ENCODE results near the gene PLCB4. TPM values are rescaled to one million over a fixed set of nuclear protein-coding genes. Genes with fewer than 3 reads are reported as not detected.

Gene PLCB4
- polyA plus RNA-seq, 1 donor (not counting 4 experiments of a cell fraction or from before 2014, with no cell fraction given): 4.1 TPM

DNA sequence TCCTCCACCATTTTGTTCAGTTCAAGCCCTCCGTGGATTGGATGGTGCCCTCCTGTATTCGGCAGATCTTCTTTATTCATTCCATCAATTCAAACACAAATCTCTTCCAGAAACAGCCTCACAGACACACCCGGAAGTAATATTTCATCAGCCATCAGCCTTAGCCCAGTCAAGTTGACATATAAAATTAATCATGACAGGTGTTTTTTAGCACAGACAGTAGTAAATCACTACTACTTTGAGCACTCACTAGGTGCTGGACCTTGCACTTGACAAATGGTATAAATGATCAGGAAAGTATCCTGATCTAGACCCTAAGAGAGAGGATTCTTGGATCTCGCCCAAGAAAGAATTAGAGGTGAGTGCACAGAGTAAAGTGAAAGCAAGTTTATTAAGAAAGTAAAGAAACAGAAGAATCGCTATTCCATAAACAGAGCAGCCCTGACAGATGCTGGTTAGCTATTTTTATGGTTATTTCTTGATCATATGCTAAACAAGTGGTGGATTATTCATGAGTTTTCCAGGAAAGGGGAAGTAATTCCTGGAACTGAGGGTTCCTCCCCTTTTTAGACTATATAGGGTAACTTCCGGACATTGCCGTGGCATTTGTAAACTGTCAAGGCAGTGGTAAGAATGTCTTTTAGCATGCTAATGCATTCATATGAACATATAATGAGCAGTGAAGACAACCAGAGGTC lies 250.9 kb downstream of the PLCB4 start:
- dilution Hi-C loops (cut with MboI; ENCODE audit: extremely low pct_ligation_motif_present, low sequenced_read_pairs): no loop called here
- Histone ChIP-seq H3K4me2 (ENCODE audit: control insufficient read depth, extremely low read depth, insufficient read depth, low read depth, low read length) (no peak overlapping the region), H2AFZ (ENCODE audit: control insufficient read depth, low read length) (no peak overlapping the region), H3K4me3 (ENCODE audit: control insufficient read depth in 2 of 3, extremely low read depth in 1 of 3, insufficient read depth in 2 of 3, low read depth in 1 of 3, low read length in 3 of 3) (no peak overlapping the region), H3K27me3 (ENCODE audit: control insufficient read depth, extremely low read depth, insufficient read depth, low read length) (no peaks in the 10 kb centered on the region), H3K9me3 (ENCODE audit: control insufficient read depth, low read depth, low read length) (no peaks in the 10 kb centered on the region), H3K79me2 (ENCODE audit: control insufficient read depth, insufficient read depth, low read length) (no peaks in the 10 kb centered on the region), H3K27ac (ENCODE audit: control insufficient read depth, insufficient read depth, low read length) (no peak overlapping the region), H3K4me1 (ENCODE audit: control insufficient read depth, extremely low read depth, insufficient read depth, low read length) (no peaks in the 10 kb centered on the region), H4K20me1 (ENCODE audit: control insufficient read depth, extremely low read depth, insufficient read depth, low read length) (no peaks in the 10 kb centered on the region), H3K9ac (ENCODE audit: control insufficient read depth, extremely low read depth, insufficient read depth, low read length) (no peak overlapping the region), H3K36me3 (ENCODE audit: control insufficient read depth in 2 of 2, extremely low read depth in 1 of 2, insufficient read depth in 2 of 2, low read length in 2 of 2) (no peaks in the 10 kb centered on the region), H3K9me1 (ENCODE audit: control insufficient read depth, extremely low read depth, insufficient read depth, low read length) (no peaks in the 10 kb centered on the region)
- FAIRE-seq: no peak
- TF ChIP-seq, protein P1, sequence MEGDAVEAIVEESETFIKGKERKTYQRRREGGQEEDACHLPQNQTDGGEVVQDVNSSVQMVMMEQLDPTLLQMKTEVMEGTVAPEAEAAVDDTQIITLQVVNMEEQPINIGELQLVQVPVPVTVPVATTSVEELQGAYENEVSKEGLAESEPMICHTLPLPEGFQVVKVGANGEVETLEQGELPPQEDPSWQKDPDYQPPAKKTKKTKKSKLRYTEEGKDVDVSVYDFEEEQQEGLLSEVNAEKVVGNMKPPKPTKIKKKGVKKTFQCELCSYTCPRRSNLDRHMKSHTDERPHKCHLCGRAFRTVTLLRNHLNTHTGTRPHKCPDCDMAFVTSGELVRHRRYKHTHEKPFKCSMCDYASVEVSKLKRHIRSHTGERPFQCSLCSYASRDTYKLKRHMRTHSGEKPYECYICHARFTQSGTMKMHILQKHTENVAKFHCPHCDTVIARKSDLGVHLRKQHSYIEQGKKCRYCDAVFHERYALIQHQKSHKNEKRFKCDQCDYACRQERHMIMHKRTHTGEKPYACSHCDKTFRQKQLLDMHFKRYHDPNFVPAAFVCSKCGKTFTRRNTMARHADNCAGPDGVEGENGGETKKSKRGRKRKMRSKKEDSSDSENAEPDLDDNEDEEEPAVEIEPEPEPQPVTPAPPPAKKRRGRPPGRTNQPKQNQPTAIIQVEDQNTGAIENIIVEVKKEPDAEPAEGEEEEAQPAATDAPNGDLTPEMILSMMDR (optimal IDR thresholded peaks at IDR 0.05 in 1 of 3, IDR thresholded peaks at IDR 0.05 in 1 of 3, conservative IDR thresholded peaks at IDR 0.05 in 1 of 3; ENCODE audit: extremely low read depth in 1 of 3, insufficient read depth in 2 of 3, low read length in 3 of 3): no peak
- TF ChIP-seq EZH2 (IDR thresholded peaks at IDR 0.05; ENCODE audit: low read length): no peak
- DNase-seq (ENCODE audit: low read depth, low spot score): no peak

DNA sequence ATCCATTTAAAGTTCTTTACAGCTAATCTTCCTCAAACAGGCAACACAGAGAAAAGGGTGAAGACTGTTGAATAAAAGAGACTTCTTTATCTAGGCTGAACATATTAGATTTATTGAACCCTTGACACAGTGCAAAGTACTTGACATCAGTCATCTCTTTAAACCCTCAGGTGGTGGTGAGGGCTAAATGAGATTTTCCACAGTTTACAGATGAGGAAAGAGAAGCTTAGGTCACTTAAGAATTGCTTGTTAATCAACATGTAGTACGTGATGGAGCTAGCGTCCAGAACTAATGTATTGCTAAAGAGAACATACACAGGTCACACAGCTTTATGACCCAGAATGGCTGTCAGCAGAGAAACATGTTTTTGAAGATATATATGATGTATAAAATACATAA lies 252.1 kb downstream of the PLCB4 start:
- Histone ChIP-seq H3K4me2 (ENCODE audit: control insufficient read depth, extremely low read depth, insufficient read depth, low read depth, low read length) (no peak overlapping the region), H3K9ac (ENCODE audit: control insufficient read depth, extremely low read depth, insufficient read depth, low read length) (no peak overlapping the region), H3K36me3 (ENCODE audit: control insufficient read depth in 2 of 2, extremely low read depth in 1 of 2, insufficient read depth in 2 of 2, low read length in 2 of 2) (no peaks in the 10 kb centered on the region), H2AFZ (ENCODE audit: control insufficient read depth, low read length) (no peak overlapping the region), H3K9me1 (ENCODE audit: control insufficient read depth, extremely low read depth, insufficient read depth, low read length) (no peaks in the 10 kb centered on the region), H3K27ac (ENCODE audit: control insufficient read depth, insufficient read depth, low read length) (no peak overlapping the region), H3K79me2 (ENCODE audit: control insufficient read depth, insufficient read depth, low read length) (no peaks in the 10 kb centered on the region), H3K9me3 (ENCODE audit: control insufficient read depth, low read depth, low read length) (no peaks in the 10 kb centered on the region), H4K20me1 (ENCODE audit: control insufficient read depth, extremely low read depth, insufficient read depth, low read length) (no peaks in the 10 kb centered on the region), H3K4me1 (ENCODE audit: control insufficient read depth, extremely low read depth, insufficient read depth, low read length) (no peaks in the 10 kb centered on the region), H3K4me3 (ENCODE audit: control insufficient read depth in 2 of 3, extremely low read depth in 1 of 3, insufficient read depth in 2 of 3, low read depth in 1 of 3, low read length in 3 of 3) (no peak overlapping the region), H3K27me3 (ENCODE audit: control insufficient read depth, extremely low read depth, insufficient read depth, low read length) (no peaks in the 10 kb centered on the region)
- no peak for TF ChIP-seq EZH2 (IDR thresholded peaks at IDR 0.05; ENCODE audit: low read length)
- TF ChIP-seq, protein P1 (optimal IDR thresholded peaks at IDR 0.05 in 1 of 3, IDR thresholded peaks at IDR 0.05 in 1 of 3, conservative IDR thresholded peaks at IDR 0.05 in 1 of 3; ENCODE audit: extremely low read depth in 1 of 3, insufficient read depth in 2 of 3, low read length in 3 of 3): no peak
- FAIRE-seq (no peak), DNase-seq (ENCODE audit: low read depth, low spot score) (no peak)
- dilution Hi-C loops (cut with MboI; ENCODE audit: extremely low pct_ligation_motif_present, low sequenced_read_pairs): no loop called here
